ENCODE data around the gene OXGR1.
"Not testable (repeated sequence)": the region's sequence is repeated elsewhere in the genome, so short reads cannot be mapped to it uniquely, and the experiment has no call there.

The OXGR1 gene

GRCh38 chr13:96994017-96994857, at the start of gene OXGR1:
Gene OXGR1, minus strand, starts transcription at chr13:96994476. Its CDS starts 6,717 bp downstream, at chr13:96987759.
- no peak for DNase-seq

GRCh38 chr13:97043302-97043701, 49.0 kb upstream of the OXGR1 start:
- DNase-seq, result no peak

GRCh38 chr13:97030705-97031452, 36.6 kb upstream of the OXGR1 start:
- DNase-seq, result no peak

GRCh38 chr13:97028441-97029299, 34.4 kb upstream of the OXGR1 start:
- no peak for DNase-seq

- no peak for DNase-seq
Observed at GRCh38 chr13:97027162-97027554, 32.9 kb upstream of the OXGR1 start.

- DNase-seq, result no peak
Observed at GRCh38 chr13:97026531-97027161, 32.4 kb upstream of the OXGR1 start.

GRCh38 chr13:97023812-97024211, 29.5 kb upstream of the OXGR1 start:
- DNase-seq, result not testable (repeated sequence)

- no peak for DNase-seq
Observed at GRCh38 chr13:97023117-97023516, 28.8 kb upstream of the OXGR1 start.

GRCh38 chr13:97021241-97021640, 27.0 kb upstream of the OXGR1 start:
- DNase-seq, result no peak

GRCh38 chr13:97020689-97021240, 26.5 kb upstream of the OXGR1 start:
- DNase-seq, result no peak

- DNase-seq, result no peak
Observed at GRCh38 chr13:97020194-97020593, 25.9 kb upstream of the OXGR1 start.

GRCh38 chr13:97019236-97019635, 25.0 kb upstream of the OXGR1 start:
- DNase-seq, result no peak

- peak; percentile 15 for DNase-seq
Observed at GRCh38 chr13:97018029-97018819, 23.9 kb upstream of the OXGR1 start.

- DNase-seq, result no peak
Observed at GRCh38 chr13:97017322-97017721, 23.0 kb upstream of the OXGR1 start.

GRCh38 chr13:97015661-97016350, 21.5 kb upstream of the OXGR1 start:
- DNase-seq, result no peak

- DNase-seq, result no peak
Observed at GRCh38 chr13:97012251-97013048, 18.2 kb upstream of the OXGR1 start.

GRCh38 chr13:97011446-97012131, 17.3 kb upstream of the OXGR1 start:
- no peak for DNase-seq

- DNase-seq, result no peak
Observed at GRCh38 chr13:97008643-97009042, 14.4 kb upstream of the OXGR1 start.

GRCh38 chr13:97005625-97006262, 11.5 kb upstream of the OXGR1 start:
- no peak for DNase-seq
